Stimulated activated CD4-positive, alpha-beta T cell treated with anti-CD3 and anti-CD28 coated beads, Interleukin-2, amount 100 ng/mL, for 48 hours (primary cell): ENCODE data around the gene SIGLEC7.

ENCODE experiments used
- DNase-seq, 2 donors: peaks; one replicate each; pipeline ENCODE4 v3.0.0-alpha.2; 2020

Gene SIGLEC7

DNA sequence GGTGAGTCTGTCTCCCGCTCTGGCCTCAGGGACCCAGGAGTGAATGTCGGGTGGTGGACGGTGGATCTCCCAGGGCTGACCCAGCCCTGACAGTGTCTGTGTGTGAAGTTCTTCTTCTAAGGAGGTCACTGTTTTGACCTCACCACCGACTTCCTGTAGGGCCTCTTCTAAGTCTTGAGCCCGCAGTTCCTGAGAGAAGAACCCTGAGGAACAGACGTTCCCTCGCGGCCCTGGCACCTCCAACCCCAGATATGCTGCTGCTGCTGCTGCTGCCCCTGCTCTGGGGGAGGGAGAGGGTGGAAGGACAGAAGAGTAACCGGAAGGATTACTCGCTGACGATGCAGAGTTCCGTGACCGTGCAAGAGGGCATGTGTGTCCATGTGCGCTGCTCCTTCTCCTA is at the start of gene SIGLEC7:
Gene SIGLEC7 (plus strand): TSS at position 183 of the 400 bp plus-strand sequence. CDS start 69 bp downstream, at position 252.
- DNase-seq, result no peak

DNA sequence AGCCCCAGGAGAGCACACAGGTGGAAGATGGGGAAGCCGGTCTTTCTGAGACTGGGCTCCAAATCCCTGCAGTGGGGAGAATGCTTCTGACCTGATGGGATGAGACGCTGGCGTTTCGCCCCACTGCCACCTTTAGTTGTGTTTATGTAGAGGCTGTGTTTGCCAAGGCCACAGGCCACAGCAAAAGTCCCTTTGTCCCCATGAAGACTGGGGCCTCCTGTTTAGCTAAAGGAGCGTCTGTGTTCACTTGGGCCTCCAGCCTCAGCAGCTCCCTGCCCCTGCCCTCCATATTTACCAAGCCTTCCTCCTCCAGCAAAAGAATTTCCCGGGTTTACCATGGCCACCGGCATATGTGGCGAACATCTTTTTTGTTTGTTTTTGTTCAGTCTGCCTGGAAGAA is 49.0 kb upstream of the SIGLEC7 start:
- DNase-seq, result no peak

DNA sequence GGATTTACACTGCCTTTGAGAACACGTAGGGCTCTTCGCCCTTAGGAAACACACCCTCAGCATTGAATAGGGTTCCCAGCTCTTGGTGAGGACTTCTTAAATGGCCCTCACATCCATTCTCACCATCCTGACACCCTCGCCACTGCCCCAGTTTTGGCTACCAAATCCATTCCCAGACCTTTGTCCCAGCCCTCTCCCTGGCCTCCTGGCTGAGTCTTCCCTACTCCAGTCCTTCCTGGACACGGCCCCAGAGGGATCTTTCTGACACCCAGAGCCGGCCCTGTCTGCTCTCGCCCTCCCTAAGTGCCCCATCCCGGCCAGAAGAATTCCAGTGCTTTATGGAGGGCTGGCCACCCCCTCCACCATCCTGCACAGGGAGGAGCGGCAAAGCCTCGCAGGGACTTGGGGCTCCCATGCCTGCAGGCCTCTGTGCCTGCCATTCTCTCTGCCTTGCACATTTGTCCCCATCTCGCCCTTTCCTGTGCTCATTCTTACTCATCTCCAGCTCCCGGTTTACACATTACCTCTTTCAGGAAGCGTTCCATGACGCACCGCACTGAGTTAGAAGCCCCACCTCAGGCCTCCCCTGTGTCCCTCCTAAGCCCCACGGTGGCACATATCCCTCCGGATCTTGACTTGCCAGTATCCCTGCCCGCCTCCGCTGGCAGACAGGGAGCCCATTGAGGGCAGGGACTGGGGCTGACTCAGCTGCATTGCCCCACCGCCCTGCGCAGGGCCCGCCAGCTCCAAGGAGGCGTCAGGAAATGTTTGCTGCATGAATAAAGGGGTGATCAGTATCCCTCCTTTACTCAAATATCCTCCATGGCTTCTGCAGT is 48.4 kb upstream of the SIGLEC7 start:
- DNase-seq, result no peak

DNA sequence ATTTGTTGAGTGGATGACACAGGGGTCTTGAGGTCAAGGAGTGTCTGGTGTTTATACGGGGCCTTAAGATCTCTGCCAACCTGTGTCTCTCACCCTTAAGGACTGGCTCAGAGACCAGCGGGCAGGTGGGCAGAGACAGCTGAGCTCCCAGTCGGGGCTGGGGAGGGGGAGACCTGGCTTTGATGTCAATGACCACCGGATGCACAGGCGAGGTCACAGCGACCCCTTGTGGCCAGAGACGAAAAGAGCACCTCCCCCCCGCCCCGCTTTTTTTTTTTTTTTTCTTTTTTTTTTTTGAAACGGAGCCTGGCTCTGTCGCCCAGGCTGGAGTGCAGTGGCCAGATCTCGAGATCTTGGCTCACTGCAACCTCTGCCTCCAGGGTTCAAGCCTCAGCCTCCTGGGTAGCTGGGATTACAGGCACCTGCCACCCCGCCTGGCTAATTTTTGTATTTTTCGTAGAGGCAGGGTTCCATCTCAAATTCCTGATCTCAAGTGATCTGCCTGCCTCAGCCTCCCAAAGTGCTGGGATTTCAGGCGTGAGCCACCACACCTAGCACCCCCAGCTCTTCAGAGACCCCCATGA is 47.3 kb upstream of the SIGLEC7 start:
- peak; percentile 30 to 43 for DNase-seq

DNA sequence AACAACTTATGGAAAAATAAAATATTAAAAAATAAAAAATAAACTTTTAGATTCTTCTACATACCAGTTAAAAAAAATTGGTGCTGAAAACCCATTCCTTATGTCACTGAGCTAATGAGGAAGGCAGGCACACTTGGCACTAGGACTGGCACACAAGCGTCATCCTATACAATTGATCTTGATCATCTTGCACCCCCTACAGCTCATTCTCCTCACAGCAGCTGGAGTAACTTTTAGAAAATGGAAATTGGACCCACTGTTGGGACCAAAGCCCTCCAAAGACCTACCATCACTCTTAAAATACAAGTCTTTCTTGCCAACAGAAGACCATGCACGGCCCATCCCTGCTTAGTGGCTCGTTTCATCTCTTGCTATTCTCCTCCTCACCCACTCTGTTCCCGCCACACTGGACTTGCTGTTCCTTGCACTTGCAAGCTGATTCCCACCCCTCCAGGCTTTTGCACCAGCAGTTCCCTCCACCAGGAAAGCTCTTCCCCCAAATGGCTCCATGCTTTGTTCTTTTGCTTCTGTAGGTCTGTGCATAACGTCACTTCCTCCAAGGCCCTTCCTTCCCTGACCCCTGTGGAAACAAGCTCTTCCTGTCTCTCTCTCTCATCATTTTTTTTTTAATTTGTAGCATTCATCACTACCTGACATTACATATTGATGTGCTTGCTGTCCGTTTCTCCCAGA is 45.5 kb upstream of the SIGLEC7 start:
- no peak for DNase-seq

DNA sequence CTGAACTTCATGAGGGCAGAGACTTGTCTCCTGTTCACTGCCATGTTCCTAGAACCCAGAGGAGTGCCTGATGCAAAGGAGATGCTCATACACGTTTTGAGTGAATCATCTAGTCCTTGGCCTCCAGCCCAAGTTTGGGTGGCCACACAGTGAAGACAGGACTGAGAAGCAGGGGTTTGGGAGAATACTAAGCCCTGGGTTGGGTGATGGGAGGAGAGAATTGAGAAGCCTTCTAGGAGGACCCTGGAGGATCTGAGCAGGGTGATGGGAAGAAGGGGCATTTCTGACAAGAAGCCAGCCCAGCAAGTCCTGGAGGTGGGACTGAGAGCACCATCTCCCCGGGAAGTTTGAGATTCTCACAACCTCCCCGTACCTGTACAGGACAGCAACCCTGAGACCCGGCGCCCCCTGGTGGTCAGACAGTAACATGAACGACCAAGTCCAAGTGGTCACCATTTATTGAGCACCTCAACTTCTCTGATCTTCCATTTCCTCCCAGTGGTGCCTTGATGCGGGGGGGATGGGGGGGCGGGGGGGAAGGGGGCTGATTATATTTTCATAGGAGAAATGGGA is 44.8 kb upstream of the SIGLEC7 start:
- DNase-seq, result peak; percentile 75 to 80

DNA sequence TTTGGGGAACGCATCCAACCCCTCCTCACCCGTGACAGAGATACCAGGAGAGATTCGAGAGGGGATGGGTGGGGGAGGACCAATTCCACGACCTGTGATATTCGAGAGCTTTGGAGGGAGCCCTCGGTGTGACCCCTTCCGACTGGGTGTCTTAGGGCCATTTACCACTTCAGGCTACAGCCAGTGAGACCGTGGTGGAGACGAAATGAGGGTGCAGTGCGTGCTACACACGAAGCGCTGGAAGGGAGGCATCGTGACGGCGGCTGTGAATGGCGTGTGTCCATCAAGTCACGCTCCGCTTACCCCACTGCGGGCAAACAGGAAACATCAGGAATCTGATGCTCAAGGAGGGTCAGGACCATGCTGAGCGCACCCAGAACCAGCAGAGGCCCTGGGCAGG is 44.3 kb upstream of the SIGLEC7 start:
- no peak for DNase-seq

DNA sequence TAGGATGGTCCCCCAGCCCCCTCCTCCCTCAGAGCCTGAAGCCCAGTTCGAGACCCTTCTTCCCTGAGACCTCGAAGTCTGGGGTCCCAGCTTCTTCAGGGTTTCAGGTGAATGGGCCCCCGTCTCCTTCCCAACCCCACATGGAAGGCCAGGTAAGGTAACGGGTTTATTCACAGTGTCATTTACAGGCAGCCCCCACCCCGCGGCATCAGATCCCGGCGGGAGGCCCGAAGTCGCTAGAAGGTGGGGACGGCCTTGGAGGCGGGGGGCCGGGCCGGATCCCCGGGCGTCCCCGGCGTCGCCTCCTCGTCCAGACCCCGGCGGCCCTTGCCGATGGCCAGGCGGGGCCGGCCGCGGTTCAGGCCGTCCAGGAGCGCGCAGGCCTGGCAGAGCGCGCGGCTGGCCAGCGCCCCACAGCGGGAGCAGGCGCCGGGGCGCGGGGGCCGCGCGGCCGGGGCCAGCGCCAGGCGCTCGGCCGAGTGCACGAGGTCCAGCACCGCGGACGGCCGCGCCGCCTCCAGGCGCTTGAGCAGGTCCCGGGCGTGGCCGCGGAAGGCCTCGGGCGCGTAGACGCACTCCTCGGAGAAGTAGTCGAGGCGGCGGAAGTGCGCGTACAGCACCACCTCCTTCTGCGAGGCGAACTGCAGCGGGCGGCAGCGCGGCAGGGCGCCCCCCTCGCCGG is 43.6 kb upstream of the SIGLEC7 start:
- no peak for DNase-seq

DNA sequence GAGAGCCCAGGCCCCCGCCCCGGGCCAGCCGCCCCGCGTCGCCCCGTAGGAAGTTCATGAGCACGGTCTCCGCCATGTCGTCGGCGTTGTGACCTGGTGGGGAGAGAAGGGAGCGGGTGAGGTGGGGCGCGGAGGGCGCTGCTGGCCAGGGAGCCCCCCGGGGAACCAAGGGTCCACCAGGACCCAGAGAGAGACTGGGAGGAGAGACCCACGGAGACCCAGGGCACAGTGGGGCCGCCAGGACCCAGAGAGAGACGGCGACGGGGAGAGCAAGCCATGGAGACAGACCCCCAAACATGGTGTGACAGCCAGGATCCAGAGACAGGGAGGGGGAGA is 43.1 kb upstream of the SIGLEC7 start:
- no peak for DNase-seq

DNA sequence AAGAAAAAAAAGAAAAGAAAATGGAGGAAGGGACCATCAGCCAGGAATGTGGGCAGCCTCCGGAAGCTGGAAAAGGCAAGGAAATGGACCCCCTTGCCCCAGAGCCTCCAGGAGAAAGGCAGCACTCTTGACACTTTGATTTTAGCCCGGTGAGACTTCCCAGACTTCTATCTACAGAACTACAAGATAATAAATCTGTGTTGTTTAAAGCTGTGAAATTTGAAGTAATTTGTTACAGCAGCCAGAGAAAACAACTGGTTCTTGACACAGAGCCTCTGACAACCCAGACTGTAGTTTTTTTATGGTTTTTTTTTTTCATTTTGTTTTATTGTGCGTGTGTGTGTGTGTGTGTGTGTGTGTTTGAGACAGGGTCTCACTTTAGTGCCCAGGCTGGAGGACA is 41.5 kb upstream of the SIGLEC7 start:
- no peak for DNase-seq

DNA sequence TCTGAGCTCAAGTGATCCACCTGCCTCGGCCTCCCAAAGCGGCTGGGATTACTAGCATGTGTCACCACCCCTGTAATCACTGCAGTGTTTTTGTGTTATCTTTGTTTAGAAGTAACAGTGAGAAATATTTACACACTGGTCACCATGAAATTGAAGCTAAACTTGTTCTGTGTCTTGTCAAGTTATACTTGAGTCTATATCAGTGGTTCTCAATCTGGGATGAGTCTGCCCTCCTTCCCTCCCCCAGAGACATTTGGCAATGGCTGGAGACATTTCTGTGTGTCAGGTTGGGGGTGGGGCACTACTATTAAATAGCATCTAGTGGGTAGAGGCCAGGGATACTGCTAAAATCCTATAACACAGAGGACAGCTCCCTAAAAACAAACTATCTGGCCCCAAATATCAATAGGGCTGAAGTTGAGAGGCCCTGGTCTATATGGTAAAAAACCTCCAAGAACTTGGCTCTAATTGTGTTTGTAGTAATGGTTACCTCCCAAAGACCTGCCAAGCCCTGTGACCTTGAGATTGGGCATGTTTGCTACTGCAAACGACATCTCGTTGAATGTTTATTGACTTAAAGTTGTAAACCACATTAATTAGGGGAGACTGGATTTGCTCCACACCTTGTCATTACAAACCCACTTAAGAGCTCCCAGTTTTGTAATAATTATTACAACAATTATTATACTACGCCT is 40.8 kb upstream of the SIGLEC7 start:
- no peak for DNase-seq

DNA sequence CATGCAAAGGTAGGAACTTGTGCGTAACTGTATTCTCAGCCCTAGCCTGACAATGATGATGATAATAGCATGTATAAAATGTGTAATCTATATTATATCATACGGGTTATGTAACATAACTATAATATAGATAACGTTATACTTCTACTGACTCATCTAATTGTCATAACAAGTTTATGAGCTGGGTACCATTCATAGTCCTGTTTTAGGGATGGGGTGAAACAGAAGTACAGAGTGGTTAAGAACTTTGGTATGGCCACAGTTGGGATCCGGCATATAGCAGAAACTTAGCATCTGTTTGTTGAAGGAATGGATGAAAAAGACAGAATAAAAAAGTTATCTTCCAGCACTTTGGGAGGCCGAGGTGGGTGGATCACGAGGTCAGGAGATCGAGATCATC is 39.1 kb upstream of the SIGLEC7 start:
- DNase-seq, result no peak

DNA sequence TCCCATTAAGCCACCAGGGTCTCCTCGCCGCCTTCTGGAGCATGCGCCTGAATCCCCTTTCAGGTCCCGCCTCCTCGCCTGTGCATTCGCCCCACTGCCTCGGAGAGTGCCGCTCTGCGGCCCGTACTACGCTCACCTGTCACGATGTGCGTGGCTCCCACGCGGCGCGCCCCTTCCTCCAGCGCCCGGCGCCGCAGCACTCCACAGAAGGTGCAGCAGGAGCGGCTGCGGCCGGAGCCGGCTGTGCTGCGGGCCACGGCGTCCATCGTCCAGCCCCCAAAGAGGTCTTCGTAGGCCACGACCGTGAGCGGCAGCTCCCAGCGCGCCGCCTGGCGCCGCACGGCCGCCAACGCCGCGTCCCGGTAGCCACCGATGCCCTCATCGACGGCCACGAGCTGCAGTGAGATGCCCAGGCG is 38.2 kb upstream of the SIGLEC7 start:
- DNase-seq, result no peak

DNA sequence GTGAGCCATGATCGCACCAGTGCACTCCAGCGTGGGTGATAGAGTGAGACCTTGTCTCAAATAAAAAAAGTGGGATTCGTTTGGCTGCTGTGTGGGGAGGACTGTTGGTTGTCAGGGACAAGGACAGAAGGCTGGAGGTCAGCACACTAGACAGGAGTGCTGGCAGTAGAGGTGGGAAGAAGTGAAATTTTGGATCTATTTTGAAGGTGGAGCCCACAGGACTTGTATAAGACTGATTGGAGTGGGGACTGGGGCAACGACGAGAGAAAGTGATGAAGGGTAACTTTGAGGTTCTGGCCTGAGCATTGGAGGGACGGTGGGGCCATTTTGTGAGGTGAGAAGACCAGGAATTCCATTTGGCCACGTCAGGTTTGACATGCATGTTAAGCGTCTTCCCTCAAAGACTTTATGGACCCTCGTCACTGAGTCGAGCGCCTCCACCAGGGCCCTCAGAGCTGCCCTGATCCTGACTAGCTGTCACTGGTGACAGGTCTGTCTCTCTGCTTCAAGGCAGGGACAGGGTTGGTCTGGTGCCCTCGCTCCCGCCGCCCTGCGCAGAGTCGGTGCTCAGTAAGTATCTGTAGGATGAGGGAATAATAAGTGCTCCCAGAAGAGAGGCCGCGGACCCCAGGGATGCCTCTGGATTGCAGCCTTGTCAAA is 34.6 kb upstream of the SIGLEC7 start:
- DNase-seq, result no peak

DNA sequence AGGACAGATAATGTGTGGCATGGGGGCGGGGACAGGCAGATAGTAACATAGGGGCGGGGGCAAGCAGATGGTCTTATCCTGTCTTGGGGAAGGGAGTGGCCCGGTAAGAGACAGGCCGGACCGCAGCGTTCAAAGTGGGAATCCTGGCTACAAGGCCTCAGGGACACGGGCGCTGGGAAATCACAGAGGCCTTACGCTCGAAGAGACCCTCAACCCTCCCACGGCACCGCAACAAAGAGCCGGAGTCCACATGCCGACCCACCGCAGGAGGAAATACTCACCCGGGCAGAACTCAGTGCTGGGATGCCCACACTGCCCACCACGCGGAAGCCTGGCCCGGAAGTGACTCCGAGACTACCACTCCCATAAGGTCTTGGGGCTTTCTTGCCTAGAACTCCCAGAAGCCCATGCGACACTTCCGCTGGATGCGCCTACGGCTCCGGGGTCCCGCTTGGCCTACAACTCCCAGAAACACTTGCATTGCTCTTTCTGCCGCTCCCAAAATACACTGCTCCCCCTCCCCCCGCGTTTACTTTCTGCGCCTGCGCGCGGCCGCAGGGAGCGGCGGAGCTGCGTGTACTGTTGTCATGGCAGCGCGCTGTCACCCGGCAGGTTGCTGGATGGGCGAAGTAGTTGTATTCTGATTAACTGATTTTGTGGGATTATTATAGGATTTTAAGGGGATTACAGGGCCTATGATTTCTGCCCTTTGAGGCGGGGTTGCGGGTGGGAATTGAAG is 33.9 kb upstream of the SIGLEC7 start, which contains the start of gene CTU1:
Gene CTU1 (minus strand): TSS at position 344 of the 739 bp plus-strand sequence. CDS start 3,840 bp downstream, outside the sequence.
- DNase-seq, result peak; percentile 95 to 97

DNA sequence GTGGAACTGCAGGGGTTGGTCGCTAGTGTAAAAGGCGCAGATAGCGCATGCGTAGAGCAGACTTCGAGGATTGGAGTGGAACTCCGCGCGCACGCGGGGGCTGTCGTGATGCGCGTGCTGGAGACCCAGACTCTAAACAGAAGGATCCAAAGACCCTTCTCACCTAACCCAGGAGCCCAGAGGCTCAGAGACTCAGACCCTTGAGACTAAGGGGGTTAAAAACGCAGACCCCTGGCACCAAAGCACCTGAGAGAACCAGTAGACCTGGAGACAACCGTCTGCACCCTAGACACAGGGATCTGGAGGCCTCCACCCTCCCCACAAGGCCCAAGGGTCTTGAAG is 33.3 kb upstream of the SIGLEC7 start:
- DNase-seq, result no peak

DNA sequence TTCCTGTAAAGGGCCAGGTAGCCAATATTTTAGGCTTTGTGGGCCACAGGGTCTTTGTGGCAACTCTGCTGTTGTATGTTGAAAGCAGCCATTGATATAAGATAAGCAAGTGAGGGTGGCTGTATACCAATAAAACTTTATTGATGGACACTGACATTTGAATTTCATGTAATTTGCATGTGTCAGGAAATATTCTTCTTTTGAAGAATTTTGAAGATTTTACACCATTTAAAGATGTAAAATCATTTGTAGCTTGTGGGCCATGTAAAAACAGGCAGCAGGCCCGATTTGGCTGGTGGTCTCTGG is 31.5 kb upstream of the SIGLEC7 start:
- DNase-seq, result no peak

DNA sequence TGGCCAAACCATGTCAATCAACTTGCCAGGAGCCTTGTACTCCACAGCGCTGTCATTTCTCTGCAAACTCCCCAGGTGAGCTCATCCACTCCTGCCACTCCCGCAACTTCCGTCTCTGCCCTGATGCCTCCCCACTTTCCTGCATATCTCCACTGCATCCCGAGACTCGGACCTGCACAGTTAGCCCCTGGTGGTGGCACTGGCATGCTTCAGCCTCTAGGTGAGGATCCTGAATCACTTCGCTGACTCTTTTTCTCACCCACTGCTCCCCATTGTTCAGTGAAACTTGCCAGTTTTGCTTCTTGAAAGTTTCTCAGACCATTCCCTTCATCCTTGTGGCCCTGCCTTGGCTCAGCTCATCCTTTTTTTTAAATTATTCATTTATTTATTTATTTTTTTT is 30.5 kb upstream of the SIGLEC7 start:
- no peak for DNase-seq

DNA sequence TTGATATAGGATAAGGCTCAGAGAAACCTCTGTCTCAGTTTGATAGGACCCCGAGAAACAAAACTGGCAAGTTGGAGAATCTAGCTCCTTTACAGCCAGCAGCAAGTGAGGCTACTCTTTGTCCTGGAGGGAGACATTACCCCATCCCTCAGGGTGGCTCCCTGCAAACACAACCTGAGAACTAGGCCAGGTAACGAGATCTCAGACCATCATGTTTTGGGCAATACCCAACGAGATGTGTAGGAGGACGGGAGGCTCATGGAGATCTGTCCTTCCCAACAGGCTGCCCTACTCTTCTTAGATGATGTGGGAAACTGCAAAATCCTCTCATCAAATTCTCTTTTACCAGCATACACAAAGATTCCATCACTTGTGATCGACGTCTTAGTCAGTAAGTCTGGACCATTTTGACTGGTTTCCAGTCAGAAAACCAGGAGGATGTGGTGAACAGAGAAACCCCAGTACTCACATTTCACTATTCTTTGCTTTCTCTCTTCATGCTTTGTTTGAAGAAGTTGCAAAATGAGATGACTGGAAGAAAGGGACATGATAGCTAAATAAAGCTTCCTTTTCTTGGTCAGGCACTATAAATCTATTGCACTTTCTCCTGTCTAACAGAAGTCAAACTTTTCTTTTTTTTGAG is 27.9 kb upstream of the SIGLEC7 start:
- no peak for DNase-seq

DNA sequence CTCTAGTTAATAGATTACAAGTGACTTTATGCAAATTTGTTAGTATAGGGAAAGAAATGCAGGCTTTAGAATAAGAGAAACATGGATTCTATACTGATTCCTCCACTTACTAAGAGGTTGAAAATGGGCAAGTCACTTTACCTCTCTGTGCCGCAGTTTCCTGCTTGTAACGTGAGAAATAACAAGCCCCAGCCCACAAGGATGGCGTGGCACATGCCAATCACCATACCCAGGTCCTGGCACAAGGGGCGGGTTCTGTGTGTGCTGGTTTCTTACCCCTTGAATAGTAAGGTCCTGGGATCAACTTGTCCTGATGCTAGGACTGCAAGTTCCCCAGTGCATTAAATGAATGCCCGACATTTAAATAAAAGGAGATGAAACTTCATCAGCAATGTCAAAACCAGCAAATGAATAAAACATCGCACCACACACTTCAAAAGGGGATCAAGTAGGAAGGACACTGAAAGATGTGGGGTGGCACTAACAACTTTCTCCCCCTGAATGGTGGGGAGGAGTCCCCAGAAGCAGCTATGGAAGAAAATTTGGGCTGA is 25.3 kb upstream of the SIGLEC7 start:
- DNase-seq, result no peak

DNA sequence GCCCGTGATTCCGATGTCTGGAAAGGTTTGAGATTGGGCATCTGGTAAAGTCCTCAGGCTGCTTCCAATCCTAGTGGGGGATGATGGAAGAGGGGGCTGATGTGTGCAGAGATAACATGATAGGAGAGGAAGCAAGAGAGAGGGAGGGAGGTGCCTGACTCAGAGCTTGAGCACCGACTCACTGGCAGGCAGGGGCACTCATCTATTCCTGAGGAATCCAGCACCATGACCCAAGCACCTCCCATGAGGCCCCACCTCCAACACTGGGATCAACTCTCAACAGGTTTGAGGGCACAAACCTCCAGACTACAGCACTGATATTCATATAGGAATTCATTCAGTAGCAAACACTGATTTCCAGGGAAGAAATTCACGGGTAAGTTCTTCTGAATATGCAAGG is 23.0 kb upstream of the SIGLEC7 start:
- DNase-seq, result no peak
